Ovary (tissue), 9 donors: ENCODE data around the gene GON4L. TPM values are rescaled to one million over a fixed set of nuclear protein-coding genes. Genes with fewer than 3 reads are reported as not detected.

Source experiments
- DNase-seq, 5 donors: peaks; one replicate each; pipeline ENCODE4 v3.0.0-alpha.2; 2019 to 2020
- H3K27ac ChIP-seq, 2 donors: fragments of 200-600 bp; one replicate each; pipeline versions ENCODE4 v1.5.1 to v1.8.0; 2019 to 2022
- H3K27me3 ChIP-seq: fragments of 200-600 bp; one replicate; pipeline ENCODE4 v1.8.0; 2022
- H3K36me3 ChIP-seq: fragments of 200-600 bp; sonication (generic); one replicate; pipeline ENCODE4 v1.5.1; 2019
- H3K4me1 ChIP-seq: one replicate; pipeline ENCODE4 v1.8.1; 2013; ENCODE audit warnings: mild to moderate bottlenecking, moderate library complexity; ENCODE audit not compliant: insufficient read depth
- H3K4me3 ChIP-seq: fragments of 200-600 bp; sonication (generic); one replicate; pipeline ENCODE4 v1.5.1; 2017
- H3K9me3 ChIP-seq, 2 donors: fragments of 200-600 bp in 1 of 2; sonication (generic) in 1 of 2; one replicate each; pipeline versions ENCODE4 v1.5.1 to v1.8.1; 2013 to 2019; ENCODE audit warnings: mild to moderate bottlenecking in 1 of 2, moderate library complexity in 1 of 2
- CTCF ChIP-seq, 3 donors: fragments of 450-650 bp in 2 of 3; fragments of 200-600 bp in 1 of 3; IDR thresholded peaks; one replicate each; pipeline versions ENCODE4 v1.5.1 to v1.8.0; 2016 to 2022; ENCODE audit warnings: antibody characterized with exemption in 3 of 3, mild to moderate bottlenecking in 1 of 3
- EP300 ChIP-seq: sonication (generic); formaldehyde crosslinking; IDR thresholded peaks from one replicate; pipeline ENCODE4 v1.6.1; 2017; ENCODE audit warnings: antibody characterized with exemption
- POLR2A ChIP-seq: fragments of 450-650 bp; IDR thresholded peaks from one replicate; pipeline ENCODE4 v1.6.1; 2017; ENCODE audit warnings: antibody characterized with exemption, mild to moderate bottlenecking, moderate library complexity
- WGBS, 3 donors: extraction: QIAGEN DNeasy Blood & Tissue Kit in 1 of 3; methylation state at CpG; one replicate each; pipeline versions ENCODE4 v1.1.5 to v1.1.7; 2013 to 2017; 5-methylcytosine and 5-hydroxymethylcytosine counted together
- intact Hi-C, 4 donors: fragments of 100-400 bp; cut with DNase I; formaldehyde crosslinking; loops; one replicate each; pipeline versions ENCODE4 v1.11.0 to v1.15.1; 2022 to 2023
- polyA plus RNA-seq, 2 donors: library from polyadenylated mRNA; stranded (reverse); fragments of 200-250 nt in 1 of 2; fragments of 350-450 nt in 1 of 2; fragmentation: Illumina TruSeq in 1 of 2; extraction: RNeasy Lipid Tissue Mini Kit (QIAGEN cat#74804) in 1 of 2; gene quantifications; one replicate each; pipeline ENCODE4 v1.2.3, GENCODE V29; 2013 to 2014
- total RNA-seq, 7 donors: library from RNA; depleted of rRNA in 2 of 7; stranded (reverse); fragments of >200 nt in 2 of 7; fragmentation: NEBNext Ultra II Directional in 3 of 7; extraction: Animal tissue kit (Norgen Biotek cat#: 25700) in 3 of 7; gene quantifications; one replicate each; pipeline versions ENCODE4 v1.1.0 to v1.2.4, GENCODE V29; 2016 to 2023
- donor health status: DM: no; HTN: no; CAD: no; lungs with moderate emphysema.
- donor health status: DM: no; HTN: no; CAD: no.
- donor health status: Bipolar disorder and iron deficiency.
- donor health status: DM: yes; HTN: yes; CAD: no.
- donor health status: DM: no; HTN: no; CAD: no.
- donor health status: DM: yes; HTN: yes; CAD: no.

The GON4L gene
- total and polyA plus RNA-seq, 9 donors, result 16.0 to 57.5 (median 39.5) TPM

- intact Hi-C loops, result no loop called here
- H3K4me1 ChIP-seq, result no peaks in the 10 kb centered on the region
- H3K27me3 ChIP-seq, result no peaks in the 10 kb centered on the region
- no peak overlapping the region for H3K27ac ChIP-seq
- H3K36me3 ChIP-seq, result no peaks in the 10 kb centered on the region
- DNase-seq, result no peak
- TF ChIP-seq POLR2A (no peak), CTCF (IDR thresholded peaks at IDR 0.05) (no peak), EP300 (no peak)
- H3K4me3 ChIP-seq, result no peak overlapping the region
- WGBS, 3 donors, result 8 to 14% (median 9%) methylated on average over 3 of the region's 3 CpGs
- no peaks in the 10 kb centered on the region for H3K9me3 ChIP-seq
Measured at GRCh38 chr1:155892796-155893195, 35.8 kb upstream of the GON4L start.

GRCh38 chr1:155890251-155890650 is 33.2 kb upstream of the GON4L start:
- TF ChIP-seq POLR2A (no peak), EP300 (no peak), CTCF (IDR thresholded peaks at IDR 0.05) (no peak)
- intact Hi-C loops, result no loop called here
- H3K4me3 ChIP-seq, result no peak overlapping the region
- no peaks in the 10 kb centered on the region for H3K9me3 ChIP-seq
- DNase-seq, result no peak
- H3K4me1 ChIP-seq, result no peaks in the 10 kb centered on the region
- H3K36me3 ChIP-seq, result no peaks in the 10 kb centered on the region
- no peak overlapping the region for H3K27ac ChIP-seq
- 52 to 71% (median 57%) methylated on average over 3 of the region's 3 CpGs for WGBS, 3 donors
- no peaks in the 10 kb centered on the region for H3K27me3 ChIP-seq

- intact Hi-C loops, result no loop called here
- no peak overlapping the region for H3K27ac ChIP-seq
- H3K36me3 ChIP-seq, result no peaks in the 10 kb centered on the region
- peaks cover 2% of the 10 kb centered on the region for H3K4me1 ChIP-seq
- no peak overlapping the region for H3K4me3 ChIP-seq
- WGBS, 3 donors, result 48 to 60% (median 55%) methylated on average over 2 of the region's 2 CpGs
- DNase-seq, result no peak
- no peaks in the 10 kb centered on the region for H3K27me3 ChIP-seq
- TF ChIP-seq POLR2A, result no peak
- no peaks in the 10 kb centered on the region for H3K9me3 ChIP-seq
Measured at GRCh38 chr1:155889566-155889965, 32.6 kb upstream of the GON4L start.

GRCh38 chr1:155888481-155888880 is 31.5 kb upstream of the GON4L start:
- Histone ChIP-seq H3K27me3 (no peaks in the 10 kb centered on the region), H3K4me3 (no peak overlapping the region), H3K9me3 (no peaks in the 10 kb centered on the region), H3K27ac (no peak overlapping the region), H3K4me1 (peaks cover 6% of the 10 kb centered on the region), H3K36me3 (no peaks in the 10 kb centered on the region)
- WGBS, 3 donors, result 93 to 98% (median 96%) methylated on average over 5 of the region's 5 CpGs
- intact Hi-C loops, result no loop called here
- no peak for TF ChIP-seq CTCF (IDR thresholded peaks at IDR 0.05)
- TF ChIP-seq POLR2A, result no peak
- no peak for TF ChIP-seq EP300
- no peak for DNase-seq

- Histone ChIP-seq H3K27ac (no peak overlapping the region), H3K4me3 (no peak overlapping the region), H3K36me3 (no peaks in the 10 kb centered on the region), H3K4me1 (peaks cover 6% of the 10 kb centered on the region), H3K27me3 (no peaks in the 10 kb centered on the region), H3K9me3 (no peaks in the 10 kb centered on the region)
- intact Hi-C loops, result no loop called here
- DNase-seq, result no peak
- TF ChIP-seq POLR2A, result no peak
- no peak for TF ChIP-seq EP300
- no peak for TF ChIP-seq CTCF (IDR thresholded peaks at IDR 0.05)
Measured at GRCh38 chr1:155884982-155885381, 28.0 kb upstream of the GON4L start.
